BLaER1 (cell line): ENCODE data around the gene FOXK1.

ENCODE experiments used
- H3K27ac ChIP-seq: shearing (Covaris generic); formaldehyde crosslinking; 2 replicates; pipeline ENCODE4 v1.8.1; 2022
- H3K27me3 ChIP-seq: shearing (Covaris generic); formaldehyde crosslinking; 2 replicates; pipeline ENCODE4 v1.8.1; 2022
- H3K36me3 ChIP-seq: shearing (Covaris generic); formaldehyde crosslinking; 2 replicates; pipeline ENCODE4 v1.8.1; 2022
- H3K4me1 ChIP-seq: shearing (Covaris generic); formaldehyde crosslinking; 2 replicates; pipeline ENCODE4 v1.8.1; 2022
- H3K4me2 ChIP-seq: shearing (Covaris generic); formaldehyde crosslinking; 2 replicates; pipeline ENCODE4 v1.8.1; 2022
- H3K4me3 ChIP-seq: shearing (Covaris generic); formaldehyde crosslinking; 2 replicates; pipeline ENCODE4 v1.8.1; 2022
- H3K9ac ChIP-seq: shearing (Covaris generic); formaldehyde crosslinking; 2 replicates; pipeline ENCODE4 v1.8.1; 2022
- H3K9me3 ChIP-seq: shearing (Covaris generic); formaldehyde crosslinking; 2 replicates; pipeline ENCODE4 v1.8.1; 2022
- H4K20me1 ChIP-seq: shearing (Covaris generic); formaldehyde crosslinking; 2 replicates; pipeline ENCODE4 v1.8.1; 2022
- Cebpa-rat ChIP-seq: shearing (Covaris generic); IDR thresholded peaks from 2 replicates; pipeline ENCODE4 v1.8.1; 2022

Gene FOXK1

GRCh38 chr7:4769761-4770160, 87.7 kb downstream of the FOXK1 start:
- no peak for TF ChIP-seq Cebpa-rat
- peaks cover 58% of the 10 kb centered on the region for H4K20me1 ChIP-seq
- H3K27ac ChIP-seq: no peak overlapping the region
- H3K27me3 ChIP-seq: no peaks in the 10 kb centered on the region
- peaks cover 55% of the 10 kb centered on the region for H3K36me3 ChIP-seq
- H3K4me2 ChIP-seq: no peak overlapping the region
- no peak overlapping the region for H3K9ac ChIP-seq
- no peak overlapping the region for H3K4me3 ChIP-seq
- H3K9me3 ChIP-seq: no peaks in the 10 kb centered on the region
- peaks cover 15% of the 10 kb centered on the region for H3K4me1 ChIP-seq

DNA sequence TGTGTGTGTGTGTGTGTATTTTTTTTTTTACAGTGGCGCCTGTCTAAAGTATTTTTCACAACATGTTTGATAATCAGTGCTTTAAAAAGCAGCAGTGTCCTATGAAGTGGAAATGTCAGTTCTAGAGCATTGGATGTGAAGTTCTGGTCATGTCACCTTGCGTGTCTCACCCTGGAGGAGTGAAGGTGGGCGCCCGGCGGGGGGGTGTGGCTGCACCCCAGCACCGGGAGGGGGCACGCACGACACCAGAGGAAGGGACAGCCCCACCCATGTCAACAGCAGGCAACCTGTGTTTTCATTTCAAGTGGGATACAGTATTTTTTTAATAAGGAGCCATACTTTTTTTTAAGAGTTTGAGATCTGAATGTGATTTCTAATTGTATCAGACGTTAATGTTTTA, 88.8 kb downstream of the FOXK1 start:
- Histone ChIP-seq H3K4me2 (no peak overlapping the region), H3K9me3 (no peaks in the 10 kb centered on the region), H3K9ac (no peak overlapping the region), H3K4me1 (peaks cover 16% of the 10 kb centered on the region), H3K27me3 (no peaks in the 10 kb centered on the region), H4K20me1 (peaks cover 48% of the 10 kb centered on the region), H3K36me3 (peaks cover 44% of the 10 kb centered on the region), H3K4me3 (no peak overlapping the region), H3K27ac (no peak overlapping the region)
- TF ChIP-seq Cebpa-rat: no peak

GRCh38 chr7:4771737-4772136, 89.6 kb downstream of the FOXK1 start:
- Histone ChIP-seq H3K4me3 (no peak overlapping the region), H3K4me2 (no peak overlapping the region), H3K36me3 (peaks cover 37% of the 10 kb centered on the region), H3K27me3 (no peaks in the 10 kb centered on the region), H3K4me1 (peaks cover 24% of the 10 kb centered on the region), H3K9ac (no peak overlapping the region), H3K9me3 (no peaks in the 10 kb centered on the region), H3K27ac (no peak overlapping the region), H4K20me1 (peaks cover 48% of the 10 kb centered on the region)
- no peak for TF ChIP-seq Cebpa-rat

DNA sequence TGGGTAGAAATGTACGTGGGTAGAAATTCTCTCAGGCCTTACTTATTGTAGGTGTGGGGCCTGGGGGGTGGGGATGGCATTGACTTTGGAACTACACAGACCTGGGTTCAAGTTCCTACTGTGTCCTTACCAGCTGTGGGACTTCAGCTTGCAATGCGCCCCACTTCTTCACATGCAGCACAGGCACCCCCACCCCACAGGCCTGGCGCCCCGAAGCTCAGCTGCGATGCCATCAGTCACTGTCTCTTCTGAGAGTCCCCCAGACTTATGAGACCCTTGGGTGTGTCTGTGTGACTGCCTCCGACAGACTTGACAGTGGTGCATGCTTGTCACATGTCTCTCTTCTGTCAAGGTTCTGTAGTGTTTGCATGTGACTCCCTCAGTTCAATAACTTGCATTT, 90.2 kb downstream of the FOXK1 start:
- no peak overlapping the region for H3K9ac ChIP-seq
- peaks cover 28% of the 10 kb centered on the region for H3K4me1 ChIP-seq
- no peak overlapping the region for H3K4me3 ChIP-seq
- H4K20me1 ChIP-seq: peaks cover 47% of the 10 kb centered on the region
- no peaks in the 10 kb centered on the region for H3K27me3 ChIP-seq
- H3K36me3 ChIP-seq: peaks cover 37% of the 10 kb centered on the region
- no peak for TF ChIP-seq Cebpa-rat
- H3K4me2 ChIP-seq: no peak overlapping the region
- H3K27ac ChIP-seq: no peak overlapping the region
- no peaks in the 10 kb centered on the region for H3K9me3 ChIP-seq

GRCh38 chr7:4774007-4774406, 91.9 kb downstream of the FOXK1 start:
- Histone ChIP-seq H3K27ac (peak overlapping the region; percentile 92; the same call in 1 of the 2 replicates), H3K9me3 (no peaks in the 10 kb centered on the region)

DNA sequence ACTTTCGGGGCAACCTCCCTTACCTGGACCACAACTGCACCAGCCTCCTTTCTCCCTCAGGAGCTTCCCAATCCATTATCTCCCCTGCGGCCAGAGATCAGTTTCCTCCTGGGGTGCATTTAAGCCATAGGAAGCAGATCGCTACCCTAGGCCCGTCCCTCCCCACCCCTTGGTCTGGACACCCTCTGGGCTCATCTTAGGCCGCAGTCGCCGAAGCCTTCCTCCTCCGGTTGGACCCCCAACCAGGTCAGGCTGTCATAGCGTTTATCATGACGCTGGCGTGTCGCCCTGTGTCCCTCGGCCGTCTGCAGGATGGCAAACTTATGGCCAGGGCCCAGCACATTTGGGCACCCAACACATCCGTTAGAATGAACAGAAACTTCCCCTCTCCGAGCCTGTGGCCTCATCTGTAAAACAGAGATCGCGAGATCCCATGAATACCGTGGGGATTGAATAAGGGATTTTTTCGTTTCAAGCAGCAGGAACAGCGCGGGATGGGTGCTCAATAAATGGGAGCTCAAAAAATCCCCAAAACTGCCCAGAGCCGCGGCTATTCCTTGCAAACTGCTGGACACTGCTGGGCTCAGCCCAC, 92.7 kb downstream of the FOXK1 start:
- Histone ChIP-seq H3K4me1 (peaks cover 28% of the 10 kb centered on the region), H4K20me1 (peaks cover 43% of the 10 kb centered on the region), H3K4me2 (peak overlapping the region; percentile 96), H3K27me3 (no peaks in the 10 kb centered on the region), H3K9me3 (no peaks in the 10 kb centered on the region), H3K9ac (peak overlapping the region; percentile 91), H3K4me3 (peak overlapping the region; percentile 85), H3K27ac (peak overlapping the region; percentile 92), H3K36me3 (peaks cover 36% of the 10 kb centered on the region)
- no peak for TF ChIP-seq Cebpa-rat

More at GRCh38 chr7:4774007-4774406, 91.9 kb downstream of the FOXK1 start:
- Histone ChIP-seq H3K4me3 (no peak overlapping the region), H3K4me1 (peaks cover 32% of the 10 kb centered on the region), H3K27me3 (no peaks in the 10 kb centered on the region), H4K20me1 (peaks cover 47% of the 10 kb centered on the region), H3K4me2 (peak overlapping the region; percentile 96), H3K9ac (no peak overlapping the region; the same call in 1 of the 2 replicates), H3K36me3 (peaks cover 36% of the 10 kb centered on the region)
- no peak for TF ChIP-seq Cebpa-rat

DNA sequence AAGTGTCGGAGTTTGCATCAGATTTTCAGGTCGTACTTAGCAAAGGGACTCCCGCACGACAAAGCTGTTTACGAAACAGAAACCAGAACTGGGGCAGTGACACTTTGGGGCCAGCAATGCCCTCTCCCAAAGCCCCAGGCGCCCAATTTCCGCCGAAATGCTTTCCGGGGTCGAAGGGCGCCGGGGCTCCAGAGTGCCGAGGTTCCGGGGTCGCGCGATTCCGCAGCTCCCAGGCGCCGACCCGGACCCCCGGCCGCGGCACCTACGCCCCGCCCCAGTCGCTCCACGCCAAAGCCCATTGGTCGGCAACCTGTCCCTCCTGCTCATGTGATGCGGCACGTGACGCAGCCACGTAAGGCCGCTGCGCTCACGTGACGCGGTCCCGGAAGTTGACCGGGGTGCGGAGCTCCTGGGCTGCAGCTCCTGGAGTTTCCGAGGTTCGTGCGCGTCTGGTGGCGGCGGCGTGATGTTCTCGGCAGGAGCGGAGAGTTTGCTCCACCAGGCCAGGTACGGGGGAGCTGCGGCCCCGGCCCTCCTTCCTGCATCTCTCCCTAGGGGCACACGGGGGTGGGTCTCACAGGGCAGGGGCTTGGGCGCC, 93.3 kb downstream of the FOXK1 start, which contains the start of gene AP5Z1:
TSS of gene AP5Z1 (plus strand) at position 374 of the 598 bp plus-strand sequence. CDS start at position 467, 93 bp downstream.
- peak within 1 kb of the TSS; percentile 91 for H3K9ac ChIP-seq
- TF ChIP-seq Cebpa-rat: no peak
- peaks cover 43% of the 10 kb centered on the region for H4K20me1 ChIP-seq
- H3K27ac ChIP-seq: peak within 1 kb of the TSS; percentile 92
- H3K4me3 ChIP-seq: peak within 1 kb of the TSS; percentile 85
- H3K9me3 ChIP-seq: no peaks in the 10 kb centered on the region
- no peaks in the 10 kb centered on the region for H3K27me3 ChIP-seq
- H3K36me3 ChIP-seq: peaks cover 42% of the 10 kb centered on the region
- H3K4me1 ChIP-seq: peaks cover 26% of the 10 kb centered on the region
- H3K4me2 ChIP-seq: peak within 1 kb of the TSS; percentile 96

DNA sequence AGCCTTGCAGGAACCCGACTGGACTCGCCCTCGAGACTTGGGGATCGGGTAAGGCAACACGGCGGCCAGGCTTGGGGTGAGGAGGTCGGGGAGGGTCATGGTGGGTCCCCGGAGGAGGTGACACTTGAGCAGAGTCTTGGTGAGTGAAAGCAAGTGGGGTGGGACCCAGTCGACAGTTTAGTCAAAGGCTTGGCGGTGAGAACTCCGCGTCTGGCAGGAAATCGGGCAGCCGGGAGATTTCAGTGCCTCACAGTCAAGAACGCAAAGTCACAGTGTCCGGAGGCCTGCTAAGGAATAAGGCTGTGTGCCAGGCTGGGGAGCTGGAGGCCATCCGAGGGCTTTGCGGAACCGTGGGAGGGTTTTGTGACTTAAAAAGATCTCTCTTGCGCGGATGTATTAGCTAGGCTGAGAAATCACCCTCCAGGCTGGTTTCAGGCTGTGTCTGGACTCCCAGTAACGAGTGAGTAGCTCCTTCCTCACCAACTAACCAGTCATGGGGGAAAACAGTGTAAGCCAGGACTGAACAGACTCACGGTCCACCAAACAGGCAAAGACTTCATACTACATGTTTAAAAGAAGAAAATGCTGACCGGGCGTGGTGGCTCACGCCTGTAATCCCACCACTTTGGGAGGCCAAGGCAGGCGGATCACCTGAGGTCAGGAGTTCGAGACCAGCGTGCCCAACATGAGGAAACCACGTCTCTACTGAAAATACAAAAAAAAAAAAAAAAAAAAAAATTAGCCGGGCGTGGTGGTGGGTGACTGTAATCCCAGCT, 93.9 kb downstream of the FOXK1 start:
- Histone ChIP-seq H3K27ac (peak overlapping the region; percentile 92), H3K27me3 (no peaks in the 10 kb centered on the region)
- TF ChIP-seq Cebpa-rat: no peak

GRCh38 chr7:4779118-4779517, 97.0 kb downstream of the FOXK1 start:
- no peak overlapping the region for H3K4me3 ChIP-seq
- no peaks in the 10 kb centered on the region for H3K27me3 ChIP-seq
- H3K27ac ChIP-seq: no peak overlapping the region
- no peaks in the 10 kb centered on the region for H3K9me3 ChIP-seq
- peaks cover 65% of the 10 kb centered on the region for H3K36me3 ChIP-seq
- TF ChIP-seq Cebpa-rat: no peak
- H3K4me1 ChIP-seq: peaks cover 23% of the 10 kb centered on the region
- H3K4me2 ChIP-seq: no peak overlapping the region
- H4K20me1 ChIP-seq: peaks cover 62% of the 10 kb centered on the region
- H3K9ac ChIP-seq: no peak overlapping the region

More for the DNA sequence above, 93.9 kb downstream of the FOXK1 start:
- Histone ChIP-seq H4K20me1 (peaks cover 43% of the 10 kb centered on the region), H3K9ac (peak overlapping the region; percentile 91), H3K4me2 (peak overlapping the region; percentile 96), H3K4me3 (peak overlapping the region; percentile 85), H3K4me1 (peaks cover 26% of the 10 kb centered on the region), H3K9me3 (no peaks in the 10 kb centered on the region), H3K36me3 (peaks cover 48% of the 10 kb centered on the region)
